CD4-positive, alpha-beta T cell treated with Interleukin-15 for 4 hours (primary cell): Measurements from ENCODE around the gene STX3.
"Not testable (repeated sequence)": the region's sequence is repeated elsewhere in the genome, so short reads cannot be mapped to it uniquely, and the experiment has no call there.

ENCODE experiments used
- DNase-seq: peaks from one replicate; pipeline ENCODE4 v3.0.0-alpha.2; 2020; ENCODE audit warnings: low spot score

The STX3 gene

DNA sequence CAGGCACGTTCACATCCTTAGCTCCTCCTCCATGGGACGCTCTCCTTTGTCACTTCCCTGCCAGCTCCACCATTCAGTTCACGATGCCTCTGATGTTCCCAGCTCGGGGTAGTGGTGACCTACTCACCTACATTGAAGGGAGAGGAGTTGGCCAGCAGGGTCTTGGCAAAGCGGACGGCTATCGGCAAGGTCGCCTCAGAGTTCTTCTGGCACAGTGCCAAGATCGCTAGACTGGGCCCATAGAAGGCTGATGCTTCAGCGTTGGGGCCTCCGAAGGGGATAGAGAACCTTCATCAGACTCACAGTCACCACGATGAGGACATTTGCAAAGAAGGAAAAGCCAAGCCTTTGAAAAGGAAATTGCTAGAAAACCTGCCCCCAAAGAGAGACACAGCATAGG, 87.1 kb downstream of the STX3 start:
- DNase-seq: no peak

DNA sequence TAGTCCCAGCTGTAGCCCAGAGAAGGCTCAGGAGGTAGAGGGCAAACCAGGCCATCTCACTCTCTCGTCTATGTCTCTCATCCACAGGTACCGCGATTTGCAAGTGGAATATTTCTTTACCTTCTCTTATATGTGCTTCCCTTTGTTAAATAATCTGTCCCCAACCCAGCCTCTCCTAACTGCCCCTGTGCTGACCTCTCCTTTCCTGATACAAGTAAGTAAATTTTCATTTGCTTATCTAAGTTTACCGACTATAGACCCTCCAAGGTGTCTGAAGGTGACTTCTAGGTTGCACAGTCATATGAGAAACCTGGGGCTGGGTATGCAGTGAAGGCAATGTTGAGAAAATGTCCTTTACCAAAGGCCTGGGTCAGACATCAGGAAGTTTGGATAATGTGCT, 90.2 kb downstream of the STX3 start, which contains the start of gene CBLIF:
Gene CBLIF (minus strand): TSS at position 101 of the 400 bp plus-strand sequence. CDS start 46 bp downstream, at position 55.
- no peak for DNase-seq

DNA sequence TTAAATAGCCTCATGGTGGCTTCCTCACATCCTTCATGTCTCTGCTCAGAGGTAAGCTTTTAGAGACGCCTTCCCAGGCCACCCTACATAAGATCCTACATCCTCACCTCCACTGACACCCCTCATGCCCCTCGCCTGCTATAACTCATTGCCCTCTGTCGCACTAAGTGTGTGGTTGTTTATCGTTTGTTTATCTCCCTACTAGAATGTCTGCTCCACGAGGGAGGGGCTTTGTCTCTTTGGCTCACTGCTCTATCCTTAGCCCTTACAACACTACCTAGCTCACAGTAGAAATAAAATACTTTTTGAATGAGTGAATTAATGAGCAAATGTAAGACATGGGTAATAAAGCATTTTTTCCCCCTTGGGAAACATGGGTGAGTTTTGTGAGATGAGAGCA, 91.4 kb downstream of the STX3 start:
- DNase-seq: no peak

DNA sequence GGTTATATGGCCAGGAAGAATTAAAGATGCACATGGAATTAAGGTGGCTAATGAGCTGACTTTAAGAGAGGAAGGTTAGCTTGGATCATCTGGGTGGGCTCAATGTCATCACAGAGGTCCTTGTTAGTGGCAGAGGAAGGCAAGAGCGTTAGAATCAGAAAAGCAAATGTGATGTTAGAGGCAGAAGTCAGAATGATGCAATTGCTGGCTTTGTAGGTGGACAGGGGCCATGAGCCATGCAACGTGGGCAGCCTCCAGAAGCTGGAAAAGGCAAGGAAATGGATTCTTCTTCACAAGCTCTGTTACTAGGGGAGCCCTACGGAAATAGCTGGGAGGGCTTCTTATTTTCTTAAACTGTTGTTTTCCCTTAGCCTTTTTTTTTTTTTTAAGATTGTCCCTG, 92.5 kb downstream of the STX3 start:
- DNase-seq: no peak

DNA sequence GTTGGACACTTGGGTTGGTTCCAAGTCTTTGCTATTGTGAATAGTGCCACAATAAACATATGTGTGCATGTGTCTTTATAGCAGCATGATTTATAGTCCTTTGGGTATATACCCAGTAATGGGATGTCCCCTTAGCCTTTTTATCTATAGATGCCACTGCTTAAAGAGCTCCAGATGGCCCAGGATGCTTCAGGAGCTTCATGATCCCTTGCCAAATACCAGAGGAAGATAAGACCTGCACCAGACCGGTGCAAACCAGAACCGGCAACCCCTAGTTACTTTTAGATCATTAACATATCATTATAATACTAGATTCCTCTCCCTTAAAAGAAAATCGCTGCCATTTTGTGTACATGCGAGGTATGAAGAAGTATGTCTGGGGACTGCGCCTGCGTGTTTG, 93.3 kb downstream of the STX3 start:
- DNase-seq: not testable (repeated sequence)

DNA sequence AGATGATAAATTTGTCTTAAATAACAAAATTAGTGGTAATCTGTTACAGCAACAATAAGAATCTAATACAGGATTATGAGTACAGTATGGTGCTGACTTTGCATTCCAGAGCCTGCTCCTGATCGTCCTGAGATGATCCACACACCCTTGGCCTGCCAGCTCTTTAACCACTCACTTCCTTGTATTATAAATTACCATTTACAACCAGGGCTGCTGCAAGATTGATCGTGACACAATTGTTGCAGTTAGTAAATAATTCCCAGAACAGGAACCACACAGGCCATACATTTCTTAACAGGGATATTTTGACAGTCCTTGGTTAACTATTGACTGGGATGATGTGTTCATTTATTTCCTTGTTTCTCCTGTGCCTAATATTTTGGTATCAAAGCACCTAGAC, 94.0 kb downstream of the STX3 start:
- DNase-seq: no peak

DNA sequence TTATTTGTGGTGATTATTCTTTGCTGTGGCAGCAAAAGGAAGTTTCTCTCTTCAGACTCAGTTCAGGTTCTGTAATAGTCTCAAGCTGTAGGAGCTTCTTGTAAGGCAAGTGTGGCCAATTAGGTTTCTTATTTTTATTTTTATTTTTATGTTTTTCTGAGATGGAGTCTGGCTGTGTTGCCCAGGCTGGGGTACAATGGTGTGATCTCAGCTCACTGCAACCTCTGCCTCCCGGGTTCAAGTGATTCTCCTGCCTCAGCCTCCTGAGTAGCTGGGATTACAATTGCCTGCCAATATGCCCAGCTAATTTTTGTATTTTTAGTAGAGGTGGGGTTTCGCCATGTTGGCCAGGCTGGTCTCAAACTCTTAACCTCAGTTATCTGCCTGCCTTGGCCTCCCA, 94.4 kb downstream of the STX3 start:
- not testable (repeated sequence) for DNase-seq

DNA sequence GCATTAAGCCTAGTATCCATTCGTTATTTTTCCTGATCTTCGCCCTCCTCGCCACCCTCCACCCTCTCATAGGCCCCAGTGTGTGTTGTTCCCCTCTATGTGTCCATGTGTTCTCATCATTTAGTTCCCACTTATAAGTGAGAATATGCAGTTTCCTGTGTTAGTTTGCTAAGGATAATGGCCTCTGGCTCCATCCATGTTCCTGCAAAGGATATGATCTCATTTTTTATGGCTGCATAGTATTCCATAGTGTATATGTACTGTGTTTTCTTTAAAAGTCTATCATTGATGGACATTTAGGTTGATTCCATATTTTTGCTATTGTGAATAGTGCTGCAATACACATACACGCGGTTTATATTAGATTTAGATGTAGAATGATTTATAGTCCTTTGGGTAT, 96.2 kb downstream of the STX3 start:
- not testable (repeated sequence) for DNase-seq

DNA sequence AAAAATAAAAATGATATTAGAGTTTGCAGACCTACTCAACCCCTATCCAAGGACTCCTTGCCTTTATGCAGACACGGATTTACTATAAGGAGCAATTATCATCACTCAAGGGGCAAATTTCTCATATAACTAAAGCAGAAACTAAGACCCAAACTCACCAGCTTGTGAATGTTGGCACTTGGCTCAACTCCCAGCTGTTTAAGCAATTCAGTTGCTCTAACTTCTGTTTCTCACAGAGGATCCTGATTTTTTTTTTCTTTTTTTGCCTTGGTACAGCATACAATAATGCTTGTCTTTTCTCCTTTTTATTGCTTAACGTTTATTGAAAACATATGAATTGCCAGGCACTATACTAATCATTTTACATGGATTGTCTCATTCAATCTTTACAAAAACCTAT, 99.7 kb downstream of the STX3 start:
- no peak for DNase-seq
